Astrocyte of the spinal cord (primary cell): ENCODE measurements around the gene RNFT2.

Experiments used
- DNase-seq: peaks from one replicate; pipeline ENCODE4 v3.0.0; 2011; ENCODE audit warnings: low read depth, low spot score
- H3K4me3 ChIP-seq: 2 replicates; pipeline ENCODE4 v1.5.1; 2011; ENCODE audit warnings: low read depth, mild to moderate bottlenecking, low read length, moderate library complexity
- in situ Hi-C: cut with HindIII; loops from 2 replicates; pipeline ENCODE4 v1.10.0; 2017; ENCODE audit warnings: low sequenced_read_pairs
- TF ChIP-seq, protein P1 (sequence below): IDR thresholded peaks from 2 replicates; pipeline ENCODE4 v1.5.1; 2012; ENCODE audit warnings: low read depth, mild to moderate bottlenecking, low read length, inconsistent platforms

RNFT2 gene

DNA sequence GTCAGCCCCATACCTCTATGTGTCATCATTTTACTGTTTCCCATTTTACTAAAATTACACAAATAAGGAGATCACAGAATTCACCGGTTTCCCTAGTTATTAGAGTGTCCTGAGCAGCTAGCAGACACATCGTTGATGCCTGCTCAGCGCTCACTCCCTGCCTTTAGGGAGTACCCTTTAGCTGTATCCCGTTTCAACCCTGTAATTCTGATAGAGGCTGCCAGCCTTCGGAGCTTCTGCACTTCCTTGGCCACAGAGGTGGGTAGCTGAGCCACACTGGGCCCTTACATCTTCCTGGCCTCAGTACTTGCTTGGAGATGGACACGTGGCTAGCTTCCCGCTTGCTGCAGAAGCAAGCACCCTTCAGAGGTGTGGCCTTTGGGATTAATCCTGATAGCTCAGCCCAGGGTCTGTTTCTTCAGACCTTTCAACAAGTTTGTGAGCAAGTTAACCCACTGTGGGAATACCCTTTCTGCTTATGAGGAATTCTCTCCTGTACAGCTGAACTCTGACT, 158.4 kb downstream of the RNFT2 start:
- TF ChIP-seq, protein P1, sequence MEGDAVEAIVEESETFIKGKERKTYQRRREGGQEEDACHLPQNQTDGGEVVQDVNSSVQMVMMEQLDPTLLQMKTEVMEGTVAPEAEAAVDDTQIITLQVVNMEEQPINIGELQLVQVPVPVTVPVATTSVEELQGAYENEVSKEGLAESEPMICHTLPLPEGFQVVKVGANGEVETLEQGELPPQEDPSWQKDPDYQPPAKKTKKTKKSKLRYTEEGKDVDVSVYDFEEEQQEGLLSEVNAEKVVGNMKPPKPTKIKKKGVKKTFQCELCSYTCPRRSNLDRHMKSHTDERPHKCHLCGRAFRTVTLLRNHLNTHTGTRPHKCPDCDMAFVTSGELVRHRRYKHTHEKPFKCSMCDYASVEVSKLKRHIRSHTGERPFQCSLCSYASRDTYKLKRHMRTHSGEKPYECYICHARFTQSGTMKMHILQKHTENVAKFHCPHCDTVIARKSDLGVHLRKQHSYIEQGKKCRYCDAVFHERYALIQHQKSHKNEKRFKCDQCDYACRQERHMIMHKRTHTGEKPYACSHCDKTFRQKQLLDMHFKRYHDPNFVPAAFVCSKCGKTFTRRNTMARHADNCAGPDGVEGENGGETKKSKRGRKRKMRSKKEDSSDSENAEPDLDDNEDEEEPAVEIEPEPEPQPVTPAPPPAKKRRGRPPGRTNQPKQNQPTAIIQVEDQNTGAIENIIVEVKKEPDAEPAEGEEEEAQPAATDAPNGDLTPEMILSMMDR: no peak
- in situ Hi-C loops: no loop called here
- no peak overlapping the region for H3K4me3 ChIP-seq
- no peak for DNase-seq

- no peak overlapping the region for H3K4me3 ChIP-seq
- DNase-seq: no peak
- in situ Hi-C loops: no loop called here
- TF ChIP-seq, protein P1: no peak
Observed at GRCh38 chr12:116897476-116897875, 159.4 kb downstream of the RNFT2 start.

DNA sequence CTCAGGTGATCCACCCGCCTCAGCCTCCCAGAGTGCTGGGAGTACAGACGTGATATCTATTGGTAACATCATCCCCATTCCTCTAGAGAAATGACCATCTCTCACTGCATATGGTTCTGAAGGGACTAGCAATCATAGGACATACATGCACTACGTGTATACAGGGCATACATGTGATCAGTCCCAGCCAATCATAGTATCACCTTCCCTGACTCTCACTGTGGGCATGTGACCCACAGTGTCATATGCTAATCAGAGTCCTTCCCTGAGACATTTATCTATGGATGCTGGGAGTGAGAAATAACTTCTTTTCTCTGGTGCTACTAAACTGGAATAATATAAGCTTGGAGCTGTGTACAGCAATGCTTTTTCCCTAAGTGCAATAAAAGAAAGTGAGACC, 160.6 kb downstream of the RNFT2 start:
- H3K4me3 ChIP-seq: no peak overlapping the region
- TF ChIP-seq, protein P1: no peak
- in situ Hi-C loops: no loop called here
- DNase-seq: no peak

DNA sequence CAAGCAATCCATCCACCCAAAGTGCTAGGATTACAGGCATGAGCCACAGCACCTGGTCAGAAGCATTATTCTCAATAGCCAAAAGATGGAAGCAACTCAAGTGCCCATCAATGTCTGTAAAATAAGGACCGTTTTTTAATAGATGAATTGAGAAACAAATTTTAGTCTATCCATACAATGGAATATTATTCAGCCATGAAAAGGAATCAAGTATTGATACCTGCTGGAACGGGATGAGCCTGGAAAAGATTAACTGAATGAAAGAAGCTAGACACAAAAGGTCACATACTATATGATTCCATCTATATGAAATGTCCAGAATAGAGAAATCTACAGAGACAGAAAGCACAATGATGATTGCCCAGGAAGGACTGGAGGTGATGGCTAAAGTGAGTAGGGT, 163.5 kb downstream of the RNFT2 start:
- no peak overlapping the region for H3K4me3 ChIP-seq
- in situ Hi-C loops: no loop called here
- TF ChIP-seq, protein P1: no peak
- DNase-seq: no peak
